Activated T-cell treated with anti-CD3 and anti-CD28 coated beads for 24 hours (primary cell): ENCODE data around the gene ABCD1.

Source experiments
- DNase-seq: peaks from one replicate; pipeline ENCODE4 v3.0.0-alpha.2; 2020; ENCODE audit warnings: low read depth

The ABCD1 gene

GRCh38 chrX:153773741-153774575 lies 49.3 kb downstream of the ABCD1 start:
- DNase-seq, result no peak

- no peak for DNase-seq
Observed at GRCh38 chrX:153774576-153775292, 50.1 kb downstream of the ABCD1 start.

- DNase-seq, result no peak
Observed at GRCh38 chrX:153775293-153776119, 50.9 kb downstream of the ABCD1 start.

GRCh38 chrX:153776120-153776599 lies 51.5 kb downstream of the ABCD1 start:
- no peak for DNase-seq

GRCh38 chrX:153776611-153777045 lies 52.0 kb downstream of the ABCD1 start:
- no peak for DNase-seq

- no peak for DNase-seq
Observed at GRCh38 chrX:153777261-153778090, 52.8 kb downstream of the ABCD1 start.

- no peak for DNase-seq
Observed at GRCh38 chrX:153778181-153778580, 53.5 kb downstream of the ABCD1 start.

- DNase-seq, result no peak
Observed at GRCh38 chrX:153778684-153779101, 54.0 kb downstream of the ABCD1 start.

GRCh38 chrX:153779891-153780677 lies 55.4 kb downstream of the ABCD1 start:
- no peak for DNase-seq

GRCh38 chrX:153780678-153781427 lies 56.2 kb downstream of the ABCD1 start, which contains the start of gene SRPK3:
TSS of gene SRPK3 (plus strand) at chrX:153781041. CDS start at chrX:153781087, 46 bp downstream.
- DNase-seq, result no peak

- DNase-seq, result no peak
Observed at GRCh38 chrX:153781428-153782047, 56.9 kb downstream of the ABCD1 start.

- no peak for DNase-seq
Observed at GRCh38 chrX:153782313-153782712, 57.7 kb downstream of the ABCD1 start.

GRCh38 chrX:153782871-153783270 lies 58.2 kb downstream of the ABCD1 start:
- DNase-seq, result no peak

GRCh38 chrX:153783378-153784013 lies 58.8 kb downstream of the ABCD1 start:
- DNase-seq, result no peak

GRCh38 chrX:153784325-153784967 lies 59.8 kb downstream of the ABCD1 start:
- DNase-seq, result no peak

- no peak for DNase-seq
Observed at GRCh38 chrX:153786669-153787068, 62.0 kb downstream of the ABCD1 start.

GRCh38 chrX:153789654-153790053 lies 65.0 kb downstream of the ABCD1 start:
- no peak for DNase-seq
